H1 (cell line): ENCODE data around the gene ARF3. TPM values are rescaled to one million over a fixed set of nuclear protein-coding genes. Genes with fewer than 3 reads are reported as not detected.
A peak's percentile ranks its signal among the peaks of the same experiment; 100 is the strongest.

Source experiments
- ASH2L ChIP-seq: fragments of 200-600, 300-600 bp; sonication (generic); IDR thresholded peaks from one replicate; pipeline ENCODE4 v1.7.1; 2017; ENCODE audit warnings: low read length
- CREB1 ChIP-seq: IDR thresholded peaks from 2 replicates; pipeline ENCODE4 v1.6.1; 2012; ENCODE audit warnings: inconsistent platforms
- EGR1 ChIP-seq: IDR thresholded peaks from 2 replicates; pipeline ENCODE4 v1.6.1; 2011; ENCODE audit warnings: low read depth, low read length, borderline replicate concordance
- RBBP5 ChIP-seq: IDR thresholded peaks from 2 replicates; pipeline ENCODE4 v1.7.1; 2012; ENCODE audit warnings: low read depth, mild to moderate bottlenecking, inconsistent platforms, low read length, moderate library complexity, borderline replicate concordance
- RFX5 ChIP-seq: IDR thresholded peaks from 2 replicates; pipeline ENCODE4 v1.6.1; 2011; ENCODE audit warnings: low read depth, low read length, improper control_type of control experiment, borderline replicate concordance
- TEAD4 ChIP-seq: IDR thresholded peaks from 2 replicates; pipeline ENCODE4 v1.6.1; 2012; ENCODE audit warnings: low read depth, low read length, inconsistent platforms, mixed read lengths
- polyA plus RNA-seq, 7 experiments: library from polyadenylated mRNA; depleted of rRNA in 3 of 7; stranded (reverse) in 5 of 7; unstranded in 2 of 7; fragments of >200 nt in 5 of 7; fragments of 200-250 nt in 2 of 7; gene quantifications; 1 replicate in 5 of 7; 2 replicates in 1 of 7; 4 replicates in 1 of 7; pipeline versions ENCODE4 v1.2.1 to v1.2.3, GENCODE V29; 2011 to 2013; ENCODE audit warnings: missing spikeins in 2 of 7, mixed read lengths in 2 of 7
- total RNA-seq: library from RNA; stranded (reverse); fragmentation: NEBNext Ultra II Directional; extraction: Animal tissue kit (Norgen Biotek cat#: 25700); gene quantifications from 2 replicates; pipeline ENCODE4 v1.2.1, GENCODE V29; 2021

ARF3 gene
- total and polyA plus RNA-seq, 2 of the 8 experiments (the other 6 are each of a cell fraction or from before 2014, with no cell fraction given): 231 to 250 TPM

DNA sequence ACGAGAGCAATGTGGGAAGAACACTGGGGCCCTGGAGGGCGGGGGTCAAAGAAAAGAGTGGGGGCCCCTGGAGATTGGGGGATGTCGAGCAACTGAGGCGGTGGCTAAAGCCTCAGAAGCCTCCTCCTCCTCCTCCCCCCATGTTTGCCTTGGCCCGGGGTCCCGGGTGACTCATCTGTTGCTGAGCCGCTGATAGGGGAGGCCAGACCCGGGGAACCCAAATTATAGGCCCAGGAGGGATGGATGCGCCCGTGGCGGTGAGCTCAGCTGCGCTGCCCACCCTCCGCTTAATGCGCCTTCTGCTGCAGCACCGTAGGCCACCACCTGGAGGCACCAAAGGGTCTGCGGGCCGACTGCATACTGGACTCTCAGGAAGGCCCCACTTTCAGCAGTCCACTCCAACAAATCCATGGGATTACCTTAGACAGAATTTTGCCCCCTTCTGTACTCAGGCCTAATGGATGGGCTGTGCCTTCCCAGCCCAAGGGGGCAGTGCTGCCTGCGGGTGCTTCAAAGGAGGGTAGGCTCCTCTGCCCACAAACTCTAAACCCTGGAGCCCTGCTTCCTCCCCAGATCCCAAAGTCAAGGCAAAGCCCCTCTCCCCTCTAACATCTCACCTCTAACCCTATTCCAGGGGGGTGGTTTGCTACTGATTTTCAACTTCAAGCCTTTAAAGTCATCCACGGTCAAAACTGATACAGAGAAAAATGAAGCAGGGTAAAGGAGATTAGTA, 16.8 kb upstream of the ARF3 start (continued):
- peak; percentile 70; the same call in 1 of the 2 replicates for TF ChIP-seq RFX5
- peak; percentile 32; the same call in 1 of the 2 replicates for TF ChIP-seq CREB1
- TF ChIP-seq RBBP5: 0 out of 2 replicates have a peak, but pooled peaks have one; percentile 18
- TF ChIP-seq ASH2L: peak; percentile 29
- no peak for TF ChIP-seq EGR1
- no peak for TF ChIP-seq TEAD4
